ENCODE data around the gene PBRM1. TPM values are rescaled to one million over a fixed set of nuclear protein-coding genes. Genes with fewer than 3 reads are reported as not detected.

PBRM1 gene
- total RNA-seq, 1 experiment from 2014 or later: 74.2 TPM

DNA sequence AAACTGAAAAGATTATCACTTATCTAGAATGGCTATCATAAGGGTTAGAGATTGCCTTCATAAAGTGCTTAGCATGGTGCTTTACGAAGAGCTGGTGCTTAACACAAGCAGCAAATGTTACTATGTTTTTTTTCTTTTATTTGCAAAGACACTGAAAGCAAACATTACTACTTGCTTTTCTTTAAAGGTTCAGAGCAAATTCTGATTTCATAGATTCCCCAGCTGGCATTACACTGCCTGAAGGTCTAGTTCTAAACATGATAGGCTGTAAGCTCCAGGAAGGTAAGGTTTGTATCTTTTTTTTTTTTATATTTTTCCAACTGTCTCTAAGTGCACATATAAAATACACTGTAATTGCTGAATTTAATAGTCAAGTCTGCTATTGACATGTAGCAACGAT, 77.4 kb downstream of the PBRM1 start:
- Histone ChIP-seq H2AFZ (ENCODE audit: low read length) (no peak overlapping the region), H3T11ph (ENCODE audit: low read length) (no peak overlapping the region), H2BK12ac (ENCODE audit: insufficient read length, low read depth, low read length) (no peak overlapping the region), H4K20me1 (ENCODE audit: control insufficient read depth, insufficient read depth, insufficient read length) (no peaks in the 10 kb centered on the region), H3K79me2 (ENCODE audit: insufficient read depth, low read length) (no peaks in the 10 kb centered on the region), H3K79me1 (ENCODE audit: insufficient read depth, low read depth, low read length, poor library complexity, severe bottlenecking) (no peaks in the 10 kb centered on the region), H3K4me1 (ENCODE audit: insufficient read depth, low read length) (no peaks in the 10 kb centered on the region), H3K14ac (ENCODE audit: insufficient read depth, low read length) (no peak overlapping the region), H2BK5ac (ENCODE audit: insufficient read length, low read length) (no peak overlapping the region), H3K27me3 (ENCODE audit: insufficient read depth, low read length) (no peaks in the 10 kb centered on the region), H4K91ac (ENCODE audit: insufficient read length, low read depth, low read length) (no peak overlapping the region), H2BK15ac (ENCODE audit: low read depth, low read length) (no peak overlapping the region), H3K4me2 (ENCODE audit: insufficient read depth, insufficient read length, low read length) (no peak overlapping the region), H2BK120ac (ENCODE audit: low read depth, low read length, poor library complexity, severe bottlenecking) (no peak overlapping the region), H2AK5ac (ENCODE audit: insufficient read length, low read length) (no peak overlapping the region), H3K4ac (ENCODE audit: low read depth, low read length) (no peak overlapping the region), H3K23me2 (ENCODE audit: insufficient read length, low read depth, low read length, poor library complexity, severe bottlenecking) (no peaks in the 10 kb centered on the region), H3K23ac (ENCODE audit: insufficient read length, low read depth, low read length) (no peak overlapping the region), H4K5ac (ENCODE audit: insufficient read length, low read depth, low read length) (no peak overlapping the region), H3K18ac (ENCODE audit: insufficient read length, low read depth, low read length) (no peak overlapping the region), H3K56ac (ENCODE audit: insufficient read length, low read depth, low read length) (no peak overlapping the region), H3K9ac (ENCODE audit: extremely low read depth, insufficient read length, low read length) (no peak overlapping the region), H3K9me3 (ENCODE audit: control insufficient read depth, low read depth, low read length) (no peaks in the 10 kb centered on the region), H2BK20ac (ENCODE audit: low read depth, low read length, poor library complexity, severe bottlenecking) (no peak overlapping the region), H4K8ac (replicated peaks; ENCODE audit: insufficient read length, low read depth, low read length) (no peak overlapping the region), H3K27ac (ENCODE audit: insufficient read length, low read depth, low read length) (no peak overlapping the region)
- WGBS (ENCODE audit: extremely low coverage, insufficient read length, low lambda C conversion rate): no CpG with 5 or more reads among the region's 2 CpGs
- H3K27me3 Mint-ChIP-seq (ENCODE audit: low read depth): no peaks in the 10 kb centered on the region
- H3K27ac Mint-ChIP-seq: no peak overlapping the region
- H3K9me3 Mint-ChIP-seq: no peaks in the 10 kb centered on the region
- DNase-seq: no peak
- H3K4me1 Mint-ChIP-seq: no peaks in the 10 kb centered on the region
- TF ChIP-seq, protein P1, sequence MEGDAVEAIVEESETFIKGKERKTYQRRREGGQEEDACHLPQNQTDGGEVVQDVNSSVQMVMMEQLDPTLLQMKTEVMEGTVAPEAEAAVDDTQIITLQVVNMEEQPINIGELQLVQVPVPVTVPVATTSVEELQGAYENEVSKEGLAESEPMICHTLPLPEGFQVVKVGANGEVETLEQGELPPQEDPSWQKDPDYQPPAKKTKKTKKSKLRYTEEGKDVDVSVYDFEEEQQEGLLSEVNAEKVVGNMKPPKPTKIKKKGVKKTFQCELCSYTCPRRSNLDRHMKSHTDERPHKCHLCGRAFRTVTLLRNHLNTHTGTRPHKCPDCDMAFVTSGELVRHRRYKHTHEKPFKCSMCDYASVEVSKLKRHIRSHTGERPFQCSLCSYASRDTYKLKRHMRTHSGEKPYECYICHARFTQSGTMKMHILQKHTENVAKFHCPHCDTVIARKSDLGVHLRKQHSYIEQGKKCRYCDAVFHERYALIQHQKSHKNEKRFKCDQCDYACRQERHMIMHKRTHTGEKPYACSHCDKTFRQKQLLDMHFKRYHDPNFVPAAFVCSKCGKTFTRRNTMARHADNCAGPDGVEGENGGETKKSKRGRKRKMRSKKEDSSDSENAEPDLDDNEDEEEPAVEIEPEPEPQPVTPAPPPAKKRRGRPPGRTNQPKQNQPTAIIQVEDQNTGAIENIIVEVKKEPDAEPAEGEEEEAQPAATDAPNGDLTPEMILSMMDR (conservative IDR thresholded peaks at IDR 0.05): no peak
- peaks cover 13 to 56% (median 35%) of the 10 kb centered on the region in 3 experiments; a peak in 6 of 7 replicates for H3K36me3 Mint-ChIP-seq (ENCODE audit: insufficient read depth in 1 of 3, low read depth in 3 of 3)
- no peak overlapping the region for H3K4me3 Mint-ChIP-seq

Measured in H9 (cell line).